ENCODE measurements around the gene CCDC160.

Gene CCDC160

DNA sequence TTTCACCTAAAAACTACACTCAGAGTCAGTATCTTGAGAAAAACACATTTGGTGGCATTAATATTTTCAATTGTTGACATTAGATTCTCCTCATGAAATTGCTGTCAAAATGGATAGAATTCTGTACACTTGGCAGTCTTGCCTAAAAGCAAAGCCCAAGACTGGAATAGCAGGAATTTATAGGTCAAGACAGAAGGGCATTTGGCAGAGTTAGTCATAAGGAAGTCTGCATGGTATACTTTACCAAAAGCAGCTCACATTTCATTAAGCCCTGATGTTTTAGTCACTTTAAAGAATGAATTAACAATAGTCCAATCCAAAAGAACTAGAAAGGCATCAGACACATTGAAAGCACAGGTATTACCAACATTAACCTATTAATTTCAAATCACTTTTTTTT is 7.1 kb downstream of the CCDC160 start:
- Histone ChIP-seq H3K36me3 (ENCODE audit: control insufficient read depth, insufficient read depth, low read length) (no peaks in the 10 kb centered on the region), H3K27me3 (replicated peaks; ENCODE audit: control insufficient read depth, insufficient read depth, low read length) (no peaks in the 10 kb centered on the region), H3K4me3 (replicated peaks; ENCODE audit: low read depth, low read length) (no peak overlapping the region)
- no peak for TF ChIP-seq CTCF (IDR thresholded peaks at IDR 0.05; ENCODE audit: insufficient read depth, low read length, poor library complexity, severe bottlenecking)
- no peak for DNase-seq (ENCODE audit: extremely low read depth, insufficient read length)

- DNase-seq (ENCODE audit: extremely low read depth, insufficient read length): no peak
- peak; percentile 20 for TF ChIP-seq CTCF (IDR thresholded peaks at IDR 0.05; ENCODE audit: insufficient read depth, low read length, poor library complexity, severe bottlenecking)
- Histone ChIP-seq H3K4me3 (replicated peaks; ENCODE audit: low read depth, low read length) (no peak overlapping the region), H3K27me3 (replicated peaks; ENCODE audit: control insufficient read depth, insufficient read depth, low read length) (no peaks in the 10 kb centered on the region; the same call in 1 of the 2 replicates), H3K36me3 (ENCODE audit: control insufficient read depth, insufficient read depth, low read length) (no peaks in the 10 kb centered on the region)
Measured at GRCh38 chrX:134246282-134246681, 9.3 kb downstream of the CCDC160 start.

DNA sequence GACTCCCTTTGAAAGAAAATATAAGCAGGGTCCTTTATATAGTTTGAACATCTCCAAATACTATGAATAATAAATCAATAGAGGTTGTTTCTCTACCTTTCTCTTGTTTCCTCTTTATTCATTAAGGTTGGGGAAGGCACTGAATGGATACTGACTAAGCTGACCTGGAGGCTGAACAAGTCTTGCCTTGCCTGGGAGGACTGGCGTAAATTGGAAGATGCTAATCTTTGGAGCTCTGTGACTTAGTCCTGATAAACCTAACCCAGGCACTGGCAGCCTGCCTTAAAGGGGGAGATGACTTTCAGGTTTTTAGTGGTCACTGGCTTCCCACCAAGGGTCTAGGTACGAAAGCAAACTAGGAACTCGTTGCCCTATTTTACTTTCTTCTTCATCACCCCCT is 10.5 kb downstream of the CCDC160 start:
- no peaks in the 10 kb centered on the region; the same call in 1 of the 2 replicates for H3K27me3 ChIP-seq (replicated peaks; ENCODE audit: control insufficient read depth, insufficient read depth, low read length)
- DNase-seq (ENCODE audit: extremely low read depth, insufficient read length): no peak
- H3K36me3 ChIP-seq (ENCODE audit: control insufficient read depth, insufficient read depth, low read length): no peaks in the 10 kb centered on the region
- no peak overlapping the region for H3K4me3 ChIP-seq (replicated peaks; ENCODE audit: low read depth, low read length)
- no peak for TF ChIP-seq CTCF (IDR thresholded peaks at IDR 0.05; ENCODE audit: insufficient read depth, low read length, poor library complexity, severe bottlenecking)

GRCh38 chrX:134249241-134249640 is 12.3 kb downstream of the CCDC160 start:
- no peak for DNase-seq (ENCODE audit: extremely low read depth, insufficient read length)
- H3K4me3 ChIP-seq (replicated peaks; ENCODE audit: low read depth, low read length): no peak overlapping the region
- no peak for TF ChIP-seq CTCF (IDR thresholded peaks at IDR 0.05; ENCODE audit: insufficient read depth, low read length, poor library complexity, severe bottlenecking)
- no peaks in the 10 kb centered on the region; the same call in 1 of the 2 replicates for H3K27me3 ChIP-seq (replicated peaks; ENCODE audit: control insufficient read depth, insufficient read depth, low read length)
- H3K36me3 ChIP-seq (ENCODE audit: control insufficient read depth, insufficient read depth, low read length): no peaks in the 10 kb centered on the region

DNA sequence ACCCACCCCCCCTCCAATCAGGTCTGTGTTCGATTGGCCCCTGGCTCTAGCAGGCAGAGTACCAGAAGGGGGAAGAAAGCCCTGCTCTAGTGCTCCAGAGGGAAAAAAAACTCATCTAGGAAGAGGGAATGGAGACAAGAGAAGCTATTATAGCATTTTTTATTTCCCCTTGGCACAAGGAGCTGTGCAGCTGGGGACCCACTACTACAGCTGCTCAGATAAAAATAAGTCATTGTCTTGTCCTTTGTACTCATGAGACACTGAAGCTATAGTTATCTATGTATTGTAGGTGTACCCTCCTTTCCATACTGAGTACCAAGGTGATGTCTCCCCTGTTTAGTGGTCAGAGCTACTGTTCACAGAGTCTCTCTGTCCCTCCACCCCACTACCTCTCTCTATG is 14.3 kb downstream of the CCDC160 start:
- Histone ChIP-seq H3K27me3 (replicated peaks; ENCODE audit: control insufficient read depth, insufficient read depth, low read length) (no peaks in the 10 kb centered on the region; the same call in 1 of the 2 replicates), H3K36me3 (ENCODE audit: control insufficient read depth, insufficient read depth, low read length) (no peaks in the 10 kb centered on the region), H3K4me3 (replicated peaks; ENCODE audit: low read depth, low read length) (no peak overlapping the region)
- TF ChIP-seq CTCF (IDR thresholded peaks at IDR 0.05; ENCODE audit: insufficient read depth, low read length, poor library complexity, severe bottlenecking): no peak
- no peak for DNase-seq (ENCODE audit: extremely low read depth, insufficient read length)

GRCh38 chrX:134254511-134254910 is 17.5 kb downstream of the CCDC160 start:
- no peak for TF ChIP-seq CTCF (IDR thresholded peaks at IDR 0.05; ENCODE audit: insufficient read depth, low read length, poor library complexity, severe bottlenecking)
- Histone ChIP-seq H3K27me3 (replicated peaks; ENCODE audit: control insufficient read depth, insufficient read depth, low read length) (no peaks in the 10 kb centered on the region; the same call in 1 of the 2 replicates), H3K4me3 (replicated peaks; ENCODE audit: low read depth, low read length) (no peak overlapping the region), H3K36me3 (ENCODE audit: control insufficient read depth, insufficient read depth, low read length) (no peaks in the 10 kb centered on the region)
- DNase-seq (ENCODE audit: extremely low read depth, insufficient read length): no peak

Data from GM06990 (cell line).